Posterior vena cava (tissue), 2 donors: ENCODE data around the gene LGR6. TPM values are rescaled to one million over a fixed set of nuclear protein-coding genes. Genes with fewer than 3 reads are reported as not detected.
"Not testable (repeated sequence)": the region's sequence is repeated elsewhere in the genome, so short reads cannot be mapped to it uniquely, and the experiment has no call there.

ENCODE experiments used
- DNase-seq: peaks from one replicate; pipeline ENCODE4 v3.0.0-alpha.2; 2020; ENCODE audit warnings: low spot score
- intact Hi-C, 2 donors: fragments of 100-400 bp; cut with DNase I; formaldehyde crosslinking; loops; one replicate each; pipeline versions ENCODE4 v1.14.1 to v1.14.2; 2022 to 2023
- total RNA-seq, 2 donors: library from RNA; stranded (reverse); fragmentation: NEBNext Ultra II Directional; extraction: Animal tissue kit (Norgen Biotek cat#: 25700); gene quantifications; one replicate each; pipeline ENCODE4 v1.2.1, GENCODE V29; 2021
- donor health status: DM: yes; HTN: yes; CAD: no.
- donor health status: DM: yes; HTN: yes; CAD: no.

Gene LGR6
- total RNA-seq, 2 donors from 2014 or later = 0.28 to 0.43 TPM

DNA sequence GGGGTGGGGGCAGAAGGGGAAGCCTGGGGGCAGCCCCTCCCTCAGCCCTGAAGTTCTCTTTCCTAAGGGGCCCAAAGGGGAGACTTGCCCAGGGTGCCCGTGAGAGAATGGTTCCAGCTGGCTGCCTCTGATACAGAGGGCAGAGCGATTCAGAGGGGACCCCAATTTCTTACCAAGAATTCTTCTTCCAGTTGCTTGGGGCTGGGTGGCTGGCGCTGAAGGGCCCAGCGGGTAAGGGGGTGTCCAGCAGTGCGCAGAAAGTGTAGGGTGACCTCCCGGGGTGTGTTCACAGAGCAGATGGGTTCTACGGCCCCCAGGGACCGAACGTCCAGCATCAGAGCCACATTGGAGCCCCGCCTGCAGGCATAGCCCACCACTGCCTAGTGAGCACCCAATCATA lies 35.7 kb upstream of the LGR6 start:
- intact Hi-C loops = no loop called here
- no peak for DNase-seq

DNA sequence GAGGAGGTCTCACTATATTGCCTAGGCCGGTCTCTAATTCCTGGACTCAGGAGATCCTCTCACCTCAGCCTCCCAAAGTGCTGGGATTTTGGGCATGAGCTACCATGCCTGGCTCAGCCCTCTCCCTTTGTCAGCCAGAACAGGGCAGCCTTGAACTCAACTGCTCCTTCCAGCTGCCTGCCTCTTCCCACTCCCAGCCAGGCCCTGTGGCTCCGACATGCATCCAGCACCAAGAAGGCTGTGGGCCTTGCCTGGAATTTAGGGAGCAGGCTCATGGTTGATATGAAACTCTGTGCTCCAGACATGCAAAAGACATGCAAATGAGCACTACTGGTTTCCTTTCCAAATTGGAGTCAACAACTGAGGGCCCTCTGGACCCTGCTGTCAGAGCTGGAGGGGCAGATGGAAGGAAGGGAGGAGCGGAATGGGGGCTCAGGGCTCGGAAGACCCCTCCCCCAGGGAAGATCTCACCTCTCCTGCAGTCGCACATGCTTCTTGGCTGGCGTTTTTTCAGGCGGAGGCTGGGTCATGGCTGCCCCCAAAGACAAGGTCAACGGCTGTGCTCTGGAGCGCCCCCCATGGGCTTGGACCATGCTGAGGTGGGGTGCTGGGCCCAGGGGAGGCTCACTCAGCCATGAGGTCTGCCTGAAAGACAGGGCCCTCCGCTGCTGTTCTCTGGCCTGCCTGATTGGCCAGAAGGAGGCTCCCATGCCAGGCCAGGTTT lies 34.6 kb upstream of the LGR6 start:
- DNase-seq = no peak
- intact Hi-C loops = no loop called here

DNA sequence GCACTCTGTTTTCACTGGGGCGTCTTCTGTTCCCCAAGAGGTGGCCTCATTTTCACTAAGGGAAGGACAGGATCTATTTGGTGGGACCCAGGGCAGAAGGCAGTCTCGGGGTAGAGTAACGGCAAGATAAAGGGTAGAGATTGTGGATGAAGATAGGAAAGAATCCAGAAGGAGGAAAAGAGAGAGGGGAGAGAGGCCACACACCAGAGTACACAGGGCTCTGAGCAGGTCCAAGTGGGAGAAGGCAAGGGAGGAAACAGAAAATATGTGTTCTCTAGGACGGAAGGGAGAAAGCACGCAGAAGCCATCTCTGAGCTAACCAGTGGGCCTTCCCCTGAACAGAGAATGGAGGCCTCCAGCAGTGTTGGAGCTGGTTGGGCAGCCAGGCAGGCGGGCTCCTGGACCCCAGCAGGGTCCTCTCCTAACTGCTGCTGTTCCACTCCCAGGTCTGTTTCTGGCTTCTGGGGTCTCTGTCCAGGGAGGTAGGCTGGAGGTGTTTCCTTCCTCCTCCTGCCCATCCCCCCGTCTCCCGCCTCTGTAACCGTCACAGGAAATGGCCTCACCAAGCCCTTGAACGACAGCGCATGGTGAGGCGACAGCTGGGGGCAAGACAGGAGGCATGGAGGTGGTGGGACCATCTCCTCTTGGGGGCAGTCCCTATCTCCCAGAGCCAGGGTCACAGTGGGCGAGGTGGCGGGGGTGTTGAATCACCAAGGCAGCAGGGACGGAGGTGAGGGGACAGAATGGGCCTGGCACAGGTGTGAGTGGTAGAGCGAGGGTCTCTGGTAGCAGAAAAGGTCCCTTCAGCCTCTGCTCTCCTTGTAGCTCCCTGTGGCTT lies 33.8 kb upstream of the LGR6 start:
- intact Hi-C loops = no loop called here
- no peak for DNase-seq

DNA sequence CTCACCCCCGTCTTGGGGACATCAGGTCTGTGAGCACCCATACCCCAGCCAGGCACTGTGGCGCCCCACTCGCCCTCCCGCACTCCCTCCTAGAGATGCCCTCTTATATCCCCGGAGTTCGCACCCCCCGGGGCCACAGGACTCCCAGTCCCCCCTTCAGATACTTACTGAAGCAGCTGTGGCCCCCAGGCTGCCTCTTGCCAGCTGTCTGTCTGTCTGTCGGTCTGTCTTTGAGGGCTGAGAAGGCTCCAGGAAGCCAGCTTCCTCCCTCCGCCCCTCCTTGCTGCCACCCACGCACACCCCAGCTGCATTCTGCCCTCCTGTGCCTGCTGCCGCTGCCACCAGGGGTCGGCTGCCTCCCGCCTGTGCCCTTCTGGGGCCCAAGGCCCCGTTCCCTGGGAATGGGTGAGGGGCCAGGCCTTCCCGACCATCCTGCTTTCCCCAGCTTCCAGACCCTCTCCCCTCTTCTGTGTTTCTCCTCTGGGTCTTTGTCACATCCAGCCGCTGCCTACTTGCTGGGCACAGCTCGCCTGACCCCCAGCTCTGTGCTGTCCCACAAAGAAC lies 33.1 kb upstream of the LGR6 start, which contains the start of gene PTPN7:
Gene PTPN7 (minus strand): TSS at position 226 of the 564 bp plus-strand sequence. CDS start 1,200 bp downstream, outside the sequence.
- intact Hi-C loops = no loop called here
- no peak for DNase-seq

DNA sequence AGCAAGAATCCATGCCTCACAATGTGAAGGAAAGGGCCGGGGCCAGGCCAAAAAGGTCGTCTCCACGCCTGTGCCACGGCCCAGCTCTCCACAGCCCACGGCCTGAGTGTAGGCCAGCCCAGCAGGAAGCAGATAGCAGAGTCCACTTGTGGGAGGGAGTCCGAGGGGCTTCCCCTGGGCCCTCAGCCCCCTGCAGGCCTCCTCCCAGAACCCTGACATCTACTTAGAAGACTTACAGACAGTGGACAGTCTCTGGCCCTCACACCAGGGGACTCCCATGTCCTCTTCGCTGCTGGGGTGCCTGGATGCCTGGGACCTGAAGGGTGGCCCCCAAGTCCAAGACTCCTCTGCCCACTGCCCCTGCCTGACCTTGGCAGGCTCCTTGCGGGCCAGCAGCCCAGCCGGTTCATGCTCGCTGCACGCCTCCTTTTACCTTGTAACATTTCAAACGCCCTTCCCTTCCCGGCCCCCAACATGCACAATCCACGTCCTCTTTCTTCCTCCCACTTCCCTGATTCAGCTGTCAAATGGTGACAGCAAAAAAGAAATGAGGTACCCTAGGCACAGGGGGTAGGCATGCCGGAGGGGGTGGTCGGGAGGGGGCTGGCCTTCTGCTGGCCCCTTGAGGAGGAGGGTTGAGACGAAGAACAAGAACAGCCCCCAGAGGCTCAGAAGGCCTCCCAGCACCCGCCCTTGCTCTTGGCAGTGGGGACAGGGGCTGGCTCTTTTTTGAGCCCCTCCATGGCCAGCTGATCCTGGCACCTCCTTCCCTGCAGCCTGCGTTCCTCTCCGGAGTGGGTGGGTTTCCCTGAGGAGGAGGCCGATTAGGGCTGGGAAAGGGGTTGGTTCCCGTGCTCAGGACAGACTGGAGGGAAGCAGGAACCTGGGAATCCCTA lies 32.2 kb upstream of the LGR6 start:
- DNase-seq = no peak

DNA sequence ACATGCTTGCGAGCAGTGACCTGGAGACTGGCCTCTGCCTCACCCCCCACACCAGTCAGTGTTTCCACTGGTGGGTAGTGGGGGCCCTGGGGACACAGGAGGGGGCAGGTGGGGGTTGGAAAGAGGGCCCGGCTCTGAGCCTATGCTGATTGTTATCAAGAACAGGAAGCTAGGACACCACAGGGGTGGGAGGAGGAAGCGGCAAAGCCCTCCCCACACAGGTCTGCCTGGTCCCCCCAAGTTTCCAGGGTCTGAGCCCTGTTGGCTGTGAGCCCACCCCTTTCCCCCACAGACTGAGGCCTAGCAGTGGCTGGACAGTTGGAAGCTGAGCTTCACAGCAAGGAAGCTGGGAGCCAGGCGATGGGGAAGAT lies 31.6 kb upstream of the LGR6 start:
- DNase-seq = no peak
- intact Hi-C loops = no loop called here

More for the DNA sequence above, 32.2 kb upstream of the LGR6 start:
- intact Hi-C loops = no loop called here

DNA sequence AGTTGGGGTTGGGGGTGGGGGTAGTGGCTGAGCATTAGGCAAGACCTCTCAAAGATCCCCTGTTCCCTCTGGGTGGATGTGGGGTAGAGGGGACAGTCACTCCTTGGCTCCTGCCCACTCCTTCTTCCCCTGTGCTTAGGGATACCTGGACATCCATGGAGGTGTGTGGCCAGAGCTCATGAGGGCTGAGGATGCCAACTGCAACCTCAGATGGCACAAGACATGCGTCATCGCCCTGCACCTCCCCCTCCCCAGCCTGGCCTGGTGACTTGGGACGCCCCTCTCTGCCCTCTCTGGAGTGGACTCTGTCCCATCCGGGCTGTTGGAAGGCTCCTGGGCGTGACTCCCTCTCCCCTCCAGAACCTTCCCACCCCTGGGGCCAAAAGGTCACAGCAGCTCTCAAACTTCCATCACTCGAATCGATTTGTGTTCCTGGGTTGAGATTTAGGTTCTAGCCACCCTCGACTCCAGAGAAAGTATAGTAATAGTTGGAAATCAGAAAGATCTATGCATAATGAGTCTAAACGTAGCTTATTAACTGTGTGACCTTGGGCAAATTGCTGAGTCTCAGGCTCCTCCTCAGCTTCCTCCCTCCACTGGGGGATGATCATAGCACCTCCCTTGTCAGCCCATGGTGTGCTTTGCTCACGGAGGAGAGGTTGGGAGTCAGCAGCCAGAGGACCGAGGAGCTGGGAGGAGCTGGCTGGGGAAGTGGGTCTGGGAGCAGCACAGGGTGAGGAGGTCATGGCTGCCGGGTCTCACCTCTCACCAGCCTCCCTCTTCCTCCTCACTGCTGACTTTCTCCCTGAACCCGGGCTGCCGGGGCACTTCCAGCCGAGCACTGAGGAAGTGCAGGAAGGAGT lies 30.9 kb upstream of the LGR6 start:
- DNase-seq = no peak
- intact Hi-C loops = no loop called here

DNA sequence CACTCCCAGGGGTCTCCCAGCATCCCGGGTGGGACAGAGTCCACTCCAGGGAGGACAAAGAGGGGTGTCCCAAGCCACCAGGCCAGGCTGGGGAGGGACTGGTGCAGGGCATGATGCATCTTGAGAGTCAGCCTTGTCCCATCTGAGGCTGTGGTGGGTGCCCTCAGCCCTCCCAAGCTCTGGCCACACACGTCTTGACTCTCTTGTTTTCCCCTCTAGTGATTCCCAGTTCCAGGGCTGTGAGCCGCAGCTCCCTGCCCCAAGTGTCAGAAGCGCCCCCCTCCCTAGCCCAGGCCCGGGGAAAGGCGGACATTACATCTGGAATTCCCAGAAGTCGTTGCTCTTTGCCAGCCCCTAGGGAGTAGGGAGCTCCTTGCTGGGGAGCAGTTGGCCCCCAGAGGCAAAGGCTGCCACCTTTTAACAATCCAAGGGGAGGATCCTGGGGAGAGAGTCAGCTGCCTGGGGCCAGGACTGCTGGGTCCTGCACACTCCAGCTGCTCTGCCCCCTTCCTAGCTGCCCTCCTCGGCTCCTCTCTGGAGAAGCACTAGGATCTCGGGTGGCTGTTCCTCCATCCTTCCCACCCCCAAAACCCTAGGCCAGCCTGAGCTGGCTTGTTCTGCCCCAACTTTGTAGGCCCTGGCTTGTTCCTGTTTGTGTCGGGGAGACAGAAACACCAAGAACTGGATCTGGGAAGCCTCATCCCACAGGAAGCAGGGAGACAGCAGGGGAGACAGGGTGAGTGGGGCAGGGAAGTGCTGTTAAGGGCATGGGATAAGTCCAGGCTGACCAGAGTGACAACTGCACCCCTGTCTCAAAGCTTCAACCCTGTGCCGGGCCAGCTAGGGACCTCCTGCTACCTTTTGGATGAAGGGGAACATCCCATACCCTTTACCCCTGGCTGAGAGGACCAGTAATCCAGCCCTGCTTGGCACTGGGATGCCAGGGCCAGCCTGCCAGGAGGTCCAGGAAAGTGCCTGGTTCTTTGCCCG lies 30.0 kb upstream of the LGR6 start:
- intact Hi-C loops = no loop called here
- no peak for DNase-seq

DNA sequence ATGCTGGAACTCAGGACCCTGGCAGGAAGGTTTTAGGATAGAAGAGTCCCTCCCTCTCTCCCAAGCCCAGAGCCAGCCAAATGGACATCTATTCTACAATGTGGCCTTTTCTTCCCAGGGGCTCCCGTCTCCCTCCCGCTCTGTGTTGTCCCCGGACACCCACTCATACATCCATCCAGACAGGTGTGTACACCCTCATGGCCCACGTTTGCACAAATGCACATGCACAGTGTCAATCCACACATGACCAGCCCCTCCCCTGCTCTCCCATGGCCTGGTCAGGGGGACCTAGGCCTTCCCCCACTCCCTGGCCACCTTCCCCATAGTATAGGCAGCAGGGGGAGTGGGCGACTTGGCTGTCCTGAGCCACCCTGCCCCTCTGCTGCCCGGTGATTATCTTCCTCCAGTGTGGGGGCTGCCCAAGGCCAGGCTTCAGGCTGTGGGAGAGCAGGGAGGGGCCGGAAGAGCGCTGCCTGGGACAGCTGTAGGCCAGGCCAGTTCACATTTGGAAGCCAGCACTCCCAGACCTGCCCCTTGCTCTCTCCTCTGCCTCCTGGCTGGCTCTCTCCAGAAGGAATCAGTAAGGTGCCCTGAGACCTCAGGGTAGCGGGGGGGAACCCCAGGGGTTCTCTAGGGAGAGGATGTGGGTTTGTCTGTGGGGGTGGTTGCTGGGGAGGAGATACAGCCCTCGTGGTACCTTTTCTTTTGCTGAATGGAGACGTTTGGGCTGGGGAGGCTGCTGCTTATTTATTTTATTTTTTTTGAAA lies 29.1 kb upstream of the LGR6 start:
- DNase-seq = peak; percentile 77
- intact Hi-C loops = no loop called here

DNA sequence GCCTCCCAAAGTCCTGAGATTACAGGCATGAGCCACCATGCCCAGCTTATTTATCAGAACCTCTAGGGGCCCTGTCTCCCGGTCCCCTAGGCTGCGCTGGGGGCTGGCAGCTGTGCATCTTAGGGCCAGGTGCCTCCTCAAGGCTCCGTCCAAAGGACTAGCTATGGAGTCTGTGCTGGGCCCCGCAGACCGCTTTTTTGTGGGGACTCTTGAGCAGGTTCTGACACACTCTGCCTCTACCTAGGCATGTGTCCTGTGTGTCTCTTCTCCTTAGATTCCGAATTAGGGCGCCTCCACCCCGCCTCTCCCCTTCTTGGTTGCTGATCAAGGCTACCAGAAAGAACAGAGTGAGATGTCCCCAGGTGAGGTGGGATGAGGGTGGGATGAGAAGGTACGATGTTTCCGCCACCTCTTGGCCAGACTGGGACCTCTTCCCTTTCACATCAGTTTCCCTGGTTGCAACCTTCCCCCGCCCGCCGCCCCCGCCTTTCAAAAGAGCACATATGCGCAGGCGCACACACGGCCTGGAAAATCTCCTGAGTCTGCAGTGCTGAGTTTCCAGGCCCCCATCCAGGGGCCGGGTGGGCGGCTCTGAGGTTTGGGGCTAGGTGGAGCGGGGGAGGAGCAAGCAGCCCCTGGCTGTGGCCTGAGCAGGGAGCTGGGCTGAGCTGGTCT lies 28.2 kb upstream of the LGR6 start:
- intact Hi-C loops = no loop called here
- no peak for DNase-seq

DNA sequence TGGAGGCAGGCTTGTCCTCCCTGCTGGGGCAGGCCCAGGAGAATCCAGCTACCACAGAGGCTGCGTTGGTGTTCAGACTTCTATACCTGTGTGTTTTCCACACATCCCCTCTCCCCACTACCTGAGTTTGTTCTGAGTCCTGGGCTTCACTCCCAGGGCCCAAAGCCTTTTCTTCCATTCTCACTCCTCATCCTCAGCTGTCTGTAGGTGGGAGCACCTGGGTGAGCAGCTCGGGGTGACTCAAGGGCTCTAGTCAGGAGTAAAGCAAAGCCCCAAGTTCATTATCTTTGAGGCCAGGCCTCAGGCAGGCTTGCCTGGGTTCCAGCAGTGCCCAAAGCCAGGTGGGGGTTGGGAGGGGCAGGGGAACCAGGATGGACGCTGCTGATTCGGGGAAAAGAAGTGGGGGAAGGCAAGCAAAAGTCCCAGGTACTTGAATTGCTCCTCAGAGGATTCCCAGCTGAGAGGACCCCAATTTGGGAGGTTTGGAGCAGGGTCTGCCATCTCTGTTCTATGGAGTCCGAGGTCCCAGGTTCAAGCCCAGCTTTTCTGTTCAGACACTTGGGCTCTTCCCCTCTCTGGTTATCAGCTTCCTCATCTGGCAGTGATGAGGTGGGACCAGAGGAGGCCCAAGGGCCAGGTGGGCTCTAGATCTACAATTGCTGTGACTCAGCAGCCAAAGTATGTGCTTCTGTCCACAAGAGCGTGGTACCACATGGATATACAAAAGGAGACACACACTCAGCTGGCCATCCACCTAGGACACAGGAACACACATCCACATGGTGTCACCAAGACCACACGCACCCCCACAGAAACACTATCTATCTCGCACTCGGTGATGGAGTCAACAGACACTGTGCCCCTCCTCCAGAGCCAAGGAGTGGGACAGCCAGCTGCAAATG lies 27.4 kb upstream of the LGR6 start:
- intact Hi-C loops = no loop called here

DNA sequence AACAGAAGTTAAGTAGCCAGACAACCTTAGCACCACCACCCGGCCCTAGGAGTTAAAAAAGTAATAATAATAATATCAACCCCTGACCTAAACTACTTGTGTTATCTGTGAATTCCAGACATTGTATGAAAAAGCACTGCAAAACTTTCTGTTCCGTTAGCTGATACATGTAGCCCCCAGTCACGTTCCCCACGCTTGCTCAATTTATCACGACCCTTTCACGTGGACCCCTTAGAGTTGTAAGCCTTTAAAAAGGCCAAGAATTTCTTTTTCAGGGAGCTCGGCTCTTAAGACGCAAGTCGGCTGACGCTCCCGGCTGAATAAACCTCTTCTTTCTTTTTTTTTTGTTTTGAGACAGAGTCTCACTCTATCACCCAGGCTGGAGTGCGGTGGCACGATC lies 26.5 kb upstream of the LGR6 start:
- DNase-seq, intact Hi-C loops: not testable (repeated sequence)

More for the DNA sequence above, 27.4 kb upstream of the LGR6 start:
- no peak for DNase-seq

DNA sequence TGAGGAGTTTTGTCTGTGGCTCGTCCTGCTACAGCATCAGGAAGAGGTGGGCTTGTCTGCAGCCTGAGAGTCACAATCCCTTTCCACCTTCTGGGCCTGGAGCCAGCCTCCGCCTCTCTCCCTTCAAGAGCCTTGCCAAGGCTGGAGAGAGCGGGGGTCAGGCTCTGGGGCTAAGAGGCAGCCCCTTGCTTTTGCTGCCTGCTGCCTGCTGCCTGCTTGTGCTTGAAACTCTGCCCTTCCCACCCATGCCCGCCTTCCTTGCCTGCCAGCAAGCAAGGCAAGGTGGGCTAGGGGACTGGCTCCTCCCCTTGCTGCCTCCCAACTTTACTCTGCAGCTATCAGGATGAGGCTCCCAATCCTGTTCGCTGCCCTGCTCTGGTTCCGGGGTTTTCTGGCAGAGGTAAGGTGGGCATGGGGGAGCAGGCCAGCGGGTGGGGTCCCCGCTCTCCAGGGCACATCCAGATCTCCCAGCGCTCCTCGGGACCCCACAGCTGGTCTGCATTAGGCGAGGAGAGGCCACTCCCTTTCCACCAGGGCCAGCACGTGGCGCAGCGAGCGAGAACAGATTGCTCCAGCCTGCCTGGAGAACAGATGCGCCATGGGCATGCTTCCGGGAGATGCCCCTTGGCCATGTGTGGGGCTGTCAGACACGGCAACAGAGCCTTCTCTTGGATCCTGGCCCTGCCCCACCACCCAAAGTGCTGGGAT lies 25.7 kb upstream of the LGR6 start:
- intact Hi-C loops = no loop called here
- DNase-seq = no peak

DNA sequence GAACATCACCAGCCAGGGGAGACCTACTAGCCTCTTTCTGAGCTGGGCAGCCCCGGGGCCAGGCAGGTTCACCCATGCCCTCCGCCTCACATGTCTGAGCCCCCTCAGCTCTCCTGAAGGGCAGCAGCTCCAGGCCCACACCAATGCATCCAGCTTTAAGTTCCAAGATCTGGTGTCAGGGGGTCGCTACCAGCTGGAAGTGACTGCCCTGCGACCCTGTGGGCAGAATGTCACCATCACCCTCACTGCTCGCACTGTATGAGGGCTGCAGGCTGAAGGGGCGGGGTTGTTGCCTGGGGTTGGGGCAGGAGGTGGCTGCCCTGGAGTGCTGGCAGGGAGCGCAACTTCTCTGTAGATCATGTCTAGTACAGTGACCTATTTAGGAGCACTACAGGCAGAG lies 24.7 kb upstream of the LGR6 start:
- intact Hi-C loops = no loop called here
- no peak for DNase-seq
